HEK293 (cell line): ENCODE results near the gene UBAP1L.

Experiments
- CTCF ChIA-PET: fragments of 350-600 bp; formaldehyde crosslinking; extraction: SDS; loops from one replicate; lab custom pipeline; 2021; ENCODE audit warnings: antibody characterized with exemption; lab: Yijun Ruan, JAX
- POLR2A ChIA-PET: fragments of 300-600 bp; formaldehyde crosslinking; extraction: SDS; loops from one replicate; lab custom pipeline; 2020; ENCODE audit warnings: antibody characterized with exemption, inconsistent platforms; lab: Yijun Ruan, JAX
- H3K27ac ChIP-seq: fragments of 200-500 bp; sonication (Bioruptor generic); 2 replicates; pipeline ENCODE4 v1.5.1; 2014; ENCODE audit warnings: low read depth, low read length, control low read depth, inconsistent platforms; ENCODE audit errors: extremely low read depth
- H3K36me3 ChIP-seq, 2 experiments: fragments of 200-500 bp in 1 of 2; sonication (Bioruptor generic) in 1 of 2; 1 replicate in 1 of 2; 2 replicates in 1 of 2; pipeline ENCODE4 v1.5.1; 2014 to 2017; ENCODE audit warnings: inconsistent platforms in 2 of 2, low read length in 2 of 2; ENCODE audit not compliant: control insufficient read depth in 2 of 2, insufficient read depth in 1 of 2
- H3K4me1 ChIP-seq: fragments of 200-500 bp; sonication (Bioruptor generic); 2 replicates; pipeline ENCODE4 v1.5.1; 2014; ENCODE audit warnings: mild to moderate bottlenecking, low read length, inconsistent platforms; ENCODE audit not compliant: control insufficient read depth, insufficient read depth
- H3K4me3 ChIP-seq: 2 replicates; pipeline ENCODE4 v1.5.1; 2011; ENCODE audit warnings: low read depth, mild to moderate bottlenecking, control low read depth, low read length, moderate library complexity
- H3K9me3 ChIP-seq: fragments of 200-500 bp; sonication (Bioruptor generic); 2 replicates; pipeline ENCODE4 v1.5.1; 2014; ENCODE audit warnings: low read depth, low read length, inconsistent platforms; ENCODE audit not compliant: control insufficient read depth, insufficient read depth
- GLIS1 ChIP-seq: fragments of 450-650 bp; formaldehyde crosslinking; IDR thresholded peaks from 2 replicates; pipeline ENCODE4 v1.5.1; 2016; ENCODE audit warnings: missing biosample characterization, missing genetic modification characterization
- IKZF3 ChIP-seq: fragments of 450-650 bp; IDR thresholded peaks from 2 replicates; pipeline ENCODE4 v1.5.0; 2018; ENCODE audit warnings: missing biosample characterization, mild to moderate bottlenecking, missing genetic modification characterization, moderate library complexity
- KLF8 ChIP-seq: fragments of 450-650 bp; formaldehyde crosslinking; IDR thresholded peaks from 2 replicates; pipeline ENCODE4 v1.5.1; 2016; ENCODE audit warnings: missing biosample characterization, missing genetic modification characterization
- KLF9 ChIP-seq: fragments of 450-650 bp; formaldehyde crosslinking; IDR thresholded peaks from 2 replicates; pipeline ENCODE4 v1.5.1; 2016; ENCODE audit warnings: missing biosample characterization, missing genetic modification characterization, low read depth
- MEIS1 ChIP-seq: sonication (generic); formaldehyde crosslinking; IDR thresholded peaks from 2 replicates; pipeline ENCODE4 v1.8.1; 2022; ENCODE audit warnings: missing genetic modification reagents, mild to moderate bottlenecking, borderline replicate concordance
- SP2 ChIP-seq: fragments of 450-650 bp; formaldehyde crosslinking; IDR thresholded peaks from 2 replicates; pipeline ENCODE4 v1.5.1; 2016; ENCODE audit warnings: missing biosample characterization, missing genetic modification characterization
- SP7 ChIP-seq: fragments of 450-650 bp; formaldehyde crosslinking; IDR thresholded peaks from 2 replicates; pipeline ENCODE4 v1.5.1; 2016; ENCODE audit warnings: missing biosample characterization, missing genetic modification characterization
- ZFP3 ChIP-seq: fragments of 450-650 bp; formaldehyde crosslinking; IDR thresholded peaks from 2 replicates; pipeline ENCODE4 v1.5.1; 2016; ENCODE audit warnings: low read depth, missing biosample characterization, missing genetic modification characterization
- ZIC2 ChIP-seq: fragments of 450-650 bp; formaldehyde crosslinking; IDR thresholded peaks from 2 replicates; pipeline ENCODE4 v1.5.1; 2016; ENCODE audit warnings: missing biosample characterization, missing genetic modification characterization
- ZNF140 ChIP-seq: fragments of 450-650 bp; formaldehyde crosslinking; IDR thresholded peaks from 2 replicates; pipeline ENCODE4 v1.5.1; 2016; ENCODE audit warnings: missing biosample characterization, missing genetic modification characterization
- ZNF169 ChIP-seq: fragments of 450-650 bp; formaldehyde crosslinking; IDR thresholded peaks from 2 replicates; pipeline ENCODE4 v1.5.1; 2016; ENCODE audit warnings: missing biosample characterization, missing genetic modification characterization
- ZNF175 ChIP-seq: fragments of 450-650 bp; formaldehyde crosslinking; IDR thresholded peaks from 2 replicates; pipeline ENCODE4 v1.5.1; 2016; ENCODE audit warnings: missing biosample characterization, missing genetic modification characterization
- ZNF221 ChIP-seq: fragments of 450-650 bp; formaldehyde crosslinking; IDR thresholded peaks from 2 replicates; pipeline ENCODE4 v1.5.1; 2017; ENCODE audit warnings: missing biosample characterization, missing genetic modification characterization, borderline replicate concordance
- ZNF248 ChIP-seq: fragments of 450-650 bp; formaldehyde crosslinking; IDR thresholded peaks from 2 replicates; pipeline ENCODE4 v1.5.1; 2017; ENCODE audit warnings: missing biosample characterization, missing genetic modification characterization
- ZNF335 ChIP-seq: fragments of 450-650 bp; formaldehyde crosslinking; conservative IDR thresholded peaks from 2 replicates; pipeline ENCODE4 v1.5.1; 2016; ENCODE audit warnings: missing biosample characterization, missing genetic modification characterization
- ZNF37A ChIP-seq: fragments of 450-650 bp; IDR thresholded peaks from 2 replicates; pipeline ENCODE4 v1.5.1; 2018; ENCODE audit warnings: missing biosample characterization, missing genetic modification characterization
- ZNF600 ChIP-seq: fragments of 450-650 bp; formaldehyde crosslinking; IDR thresholded peaks from 2 replicates; pipeline ENCODE4 v1.5.1; 2016; ENCODE audit warnings: missing biosample characterization, missing genetic modification characterization
- ZNF610 ChIP-seq: fragments of 450-650 bp; formaldehyde crosslinking; IDR thresholded peaks from 2 replicates; pipeline ENCODE4 v1.5.1; 2016; ENCODE audit warnings: missing biosample characterization, missing genetic modification characterization, borderline replicate concordance
- ZNF623 ChIP-seq: fragments of 450-650 bp; formaldehyde crosslinking; IDR thresholded peaks from 2 replicates; pipeline ENCODE4 v1.5.1; 2016; ENCODE audit warnings: missing biosample characterization, missing genetic modification characterization
- ZNF777 ChIP-seq: fragments of 450-650 bp; formaldehyde crosslinking; IDR thresholded peaks from 2 replicates; pipeline ENCODE4 v1.5.1; 2017; ENCODE audit warnings: missing biosample characterization, missing genetic modification characterization, borderline replicate concordance
- ZNF791 ChIP-seq: fragments of 450-650 bp; formaldehyde crosslinking; IDR thresholded peaks from 2 replicates; pipeline ENCODE4 v1.5.1; 2016; ENCODE audit warnings: missing biosample characterization, missing genetic modification characterization
- ZSCAN30 ChIP-seq: fragments of 450-650 bp; IDR thresholded peaks from 2 replicates; pipeline ENCODE4 v1.5.1; 2018; ENCODE audit warnings: missing biosample characterization, mild to moderate bottlenecking, missing genetic modification characterization, moderate library complexity
- TF ChIP-seq, protein P1 (sequence below): fragments of 450-650 bp; formaldehyde crosslinking; IDR thresholded peaks from 2 replicates; pipeline ENCODE4 v1.5.1; 2016; ENCODE audit warnings: missing biosample characterization, missing genetic modification characterization, borderline replicate concordance
- TF ChIP-seq, protein P2 (sequence below): fragments of 450-650 bp; formaldehyde crosslinking; IDR thresholded peaks from 2 replicates; pipeline ENCODE4 v1.5.1; 2017; ENCODE audit warnings: missing biosample characterization, mild to moderate bottlenecking, missing genetic modification characterization, moderate library complexity
- TF ChIP-seq, protein P3 (sequence below): fragments of 450-650 bp; formaldehyde crosslinking; IDR thresholded peaks from 2 replicates; pipeline ENCODE4 v1.5.1; 2017; ENCODE audit warnings: missing biosample characterization, missing genetic modification characterization
- TF ChIP-seq, protein P4 (sequence below): fragments of 450-650 bp; IDR thresholded peaks from 2 replicates; pipeline ENCODE4 v1.5.1; 2018; ENCODE audit warnings: missing biosample characterization, mild to moderate bottlenecking, missing genetic modification characterization

Gene UBAP1L

DNA sequence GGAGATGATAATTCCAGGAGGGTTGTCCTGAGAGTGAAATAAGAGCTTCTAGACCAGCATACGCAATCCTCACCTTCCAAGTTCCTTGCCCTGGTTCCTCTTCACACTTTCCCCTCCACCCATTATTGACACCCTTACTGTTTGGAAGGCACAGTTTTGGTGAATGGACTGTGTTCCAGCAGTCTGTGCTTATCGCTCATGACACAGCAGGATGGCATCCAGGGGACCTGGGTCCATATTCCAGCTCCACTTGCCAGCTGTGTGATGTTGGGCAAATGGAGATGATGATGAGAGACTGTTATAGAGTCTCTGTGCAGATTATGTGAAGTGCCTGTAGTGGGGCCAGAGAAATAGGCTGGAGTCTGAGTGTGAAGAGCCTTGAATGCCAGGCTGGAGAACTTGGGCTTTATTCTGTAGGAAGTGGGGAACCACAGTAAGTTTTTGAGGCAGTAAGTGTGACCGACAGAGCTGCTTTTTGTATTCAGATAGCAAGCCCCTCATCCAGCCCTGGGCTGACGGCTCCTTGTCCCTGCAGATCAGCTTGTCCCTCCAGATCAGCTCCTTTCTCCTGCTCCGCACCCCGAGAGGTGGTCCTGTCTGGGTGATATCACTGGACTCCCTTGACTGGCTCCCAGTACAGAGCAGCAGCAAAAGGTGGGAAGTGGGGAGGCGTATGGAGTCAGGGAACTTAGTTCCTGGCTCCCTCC, 30.3 kb downstream of the UBAP1L start (continued):
- no peak for TF ChIP-seq ZNF169 (tag by site-specific recombination)
- TF ChIP-seq MEIS1 (CRISPR knock-in tag) = no peak
- TF ChIP-seq ZNF623 = no peak
- TF ChIP-seq SP7 (tag by site-specific recombination) = no peak
- TF ChIP-seq, protein P1, sequence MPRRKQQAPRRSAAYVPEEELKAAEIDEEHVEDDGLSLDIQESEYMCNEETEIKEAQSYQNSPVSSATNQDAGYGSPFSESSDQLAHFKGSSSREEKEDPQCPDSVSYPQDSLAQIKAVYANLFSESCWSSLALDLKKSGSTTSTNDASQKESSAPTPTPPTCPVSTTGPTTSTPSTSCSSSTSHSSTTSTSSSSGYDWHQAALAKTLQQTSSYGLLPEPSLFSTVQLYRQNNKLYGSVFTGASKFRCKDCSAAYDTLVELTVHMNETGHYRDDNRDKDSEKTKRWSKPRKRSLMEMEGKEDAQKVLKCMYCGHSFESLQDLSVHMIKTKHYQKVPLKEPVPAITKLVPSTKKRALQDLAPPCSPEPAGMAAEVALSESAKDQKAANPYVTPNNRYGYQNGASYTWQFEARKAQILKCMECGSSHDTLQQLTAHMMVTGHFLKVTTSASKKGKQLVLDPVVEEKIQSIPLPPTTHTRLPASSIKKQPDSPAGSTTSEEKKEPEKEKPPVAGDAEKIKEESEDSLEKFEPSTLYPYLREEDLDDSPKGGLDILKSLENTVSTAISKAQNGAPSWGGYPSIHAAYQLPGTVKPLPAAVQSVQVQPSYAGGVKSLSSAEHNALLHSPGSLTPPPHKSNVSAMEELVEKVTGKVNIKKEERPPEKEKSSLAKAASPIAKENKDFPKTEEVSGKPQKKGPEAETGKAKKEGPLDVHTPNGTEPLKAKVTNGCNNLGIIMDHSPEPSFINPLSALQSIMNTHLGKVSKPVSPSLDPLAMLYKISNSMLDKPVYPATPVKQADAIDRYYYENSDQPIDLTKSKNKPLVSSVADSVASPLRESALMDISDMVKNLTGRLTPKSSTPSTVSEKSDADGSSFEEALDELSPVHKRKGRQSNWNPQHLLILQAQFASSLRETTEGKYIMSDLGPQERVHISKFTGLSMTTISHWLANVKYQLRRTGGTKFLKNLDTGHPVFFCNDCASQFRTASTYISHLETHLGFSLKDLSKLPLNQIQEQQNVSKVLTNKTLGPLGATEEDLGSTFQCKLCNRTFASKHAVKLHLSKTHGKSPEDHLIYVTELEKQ = no peak
- TF ChIP-seq, protein P2, sequence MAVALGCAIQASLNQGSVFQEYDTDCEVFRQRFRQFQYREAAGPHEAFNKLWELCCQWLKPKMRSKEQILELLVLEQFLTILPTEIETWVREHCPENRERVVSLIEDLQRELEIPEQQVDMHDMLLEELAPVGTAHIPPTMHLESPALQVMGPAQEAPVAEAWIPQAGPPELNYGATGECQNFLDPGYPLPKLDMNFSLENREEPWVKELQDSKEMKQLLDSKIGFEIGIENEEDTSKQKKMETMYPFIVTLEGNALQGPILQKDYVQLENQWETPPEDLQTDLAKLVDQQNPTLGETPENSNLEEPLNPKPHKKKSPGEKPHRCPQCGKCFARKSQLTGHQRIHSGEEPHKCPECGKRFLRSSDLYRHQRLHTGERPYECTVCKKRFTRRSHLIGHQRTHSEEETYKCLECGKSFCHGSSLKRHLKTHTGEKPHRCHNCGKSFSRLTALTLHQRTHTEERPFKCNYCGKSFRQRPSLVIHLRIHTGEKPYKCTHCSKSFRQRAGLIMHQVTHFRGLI (tag by site-specific recombination) = no peak
- TF ChIP-seq, protein P3, sequence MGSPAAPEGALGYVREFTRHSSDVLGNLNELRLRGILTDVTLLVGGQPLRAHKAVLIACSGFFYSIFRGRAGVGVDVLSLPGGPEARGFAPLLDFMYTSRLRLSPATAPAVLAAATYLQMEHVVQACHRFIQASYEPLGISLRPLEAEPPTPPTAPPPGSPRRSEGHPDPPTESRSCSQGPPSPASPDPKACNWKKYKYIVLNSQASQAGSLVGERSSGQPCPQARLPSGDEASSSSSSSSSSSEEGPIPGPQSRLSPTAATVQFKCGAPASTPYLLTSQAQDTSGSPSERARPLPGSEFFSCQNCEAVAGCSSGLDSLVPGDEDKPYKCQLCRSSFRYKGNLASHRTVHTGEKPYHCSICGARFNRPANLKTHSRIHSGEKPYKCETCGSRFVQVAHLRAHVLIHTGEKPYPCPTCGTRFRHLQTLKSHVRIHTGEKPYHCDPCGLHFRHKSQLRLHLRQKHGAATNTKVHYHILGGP (tag by site-specific recombination) = no peak
- no peak for TF ChIP-seq SP2 (tag by site-specific recombination)
- TF ChIP-seq ZNF610 (tag by site-specific recombination) = no peak
- TF ChIP-seq ZNF248 (tag by site-specific recombination) = no peak
- TF ChIP-seq ZNF777 (tag by site-specific recombination) = no peak
- TF ChIP-seq ZNF791 (tag by site-specific recombination) = no peak
- TF ChIP-seq, all 188 proteins: peak for 0

DNA sequence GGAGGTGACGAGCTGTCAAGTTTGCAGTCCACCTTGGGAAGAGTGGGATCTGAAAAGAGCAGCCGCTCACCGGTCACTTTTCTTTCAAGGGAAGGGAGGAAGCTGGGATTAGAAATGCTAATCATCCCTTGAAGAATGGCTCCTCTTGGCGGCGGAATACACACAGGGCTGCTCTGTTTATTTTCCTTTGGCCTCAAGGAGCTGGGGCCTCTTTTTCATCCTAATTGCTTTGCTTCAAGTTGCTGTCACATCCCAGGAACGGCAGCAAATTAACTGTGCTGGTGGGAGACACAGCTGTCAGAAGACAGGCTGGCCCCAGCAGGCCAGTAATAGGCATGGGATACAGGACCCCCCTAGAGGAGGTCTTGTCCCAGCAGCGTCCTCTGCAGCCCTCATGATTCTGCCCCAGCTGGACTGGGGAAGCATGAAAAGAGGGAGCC, 31.7 kb downstream of the UBAP1L start:
- Histone ChIP-seq H3K4me1 (peaks cover 9% of the 10 kb centered on the region), H3K9me3 (no peaks in the 10 kb centered on the region), H3K4me3 (no peak overlapping the region), H3K36me3 (no peaks in the 10 kb centered on the region), H3K27ac (no peak overlapping the region)
- CTCF ChIA-PET = interaction anchor here (0.7 to 8.2 kb wide), 12 partner anchors 12 to 355 kb away, joined by 3 to 94 read pairs (median 4); no protein-coding TSS in a partner anchor
- POLR2A ChIA-PET = no interaction called here
- TF ChIP-seq ZSCAN30 (tag by site-specific recombination) = peak; percentile 51; the same call in 1 of the 2 replicates
- no peak for TF ChIP-seq ZNF37A
- TF ChIP-seq ZNF175 = no peak
- TF ChIP-seq ZIC2 (tag by site-specific recombination) = peak; percentile 79
- TF ChIP-seq, protein P4, sequence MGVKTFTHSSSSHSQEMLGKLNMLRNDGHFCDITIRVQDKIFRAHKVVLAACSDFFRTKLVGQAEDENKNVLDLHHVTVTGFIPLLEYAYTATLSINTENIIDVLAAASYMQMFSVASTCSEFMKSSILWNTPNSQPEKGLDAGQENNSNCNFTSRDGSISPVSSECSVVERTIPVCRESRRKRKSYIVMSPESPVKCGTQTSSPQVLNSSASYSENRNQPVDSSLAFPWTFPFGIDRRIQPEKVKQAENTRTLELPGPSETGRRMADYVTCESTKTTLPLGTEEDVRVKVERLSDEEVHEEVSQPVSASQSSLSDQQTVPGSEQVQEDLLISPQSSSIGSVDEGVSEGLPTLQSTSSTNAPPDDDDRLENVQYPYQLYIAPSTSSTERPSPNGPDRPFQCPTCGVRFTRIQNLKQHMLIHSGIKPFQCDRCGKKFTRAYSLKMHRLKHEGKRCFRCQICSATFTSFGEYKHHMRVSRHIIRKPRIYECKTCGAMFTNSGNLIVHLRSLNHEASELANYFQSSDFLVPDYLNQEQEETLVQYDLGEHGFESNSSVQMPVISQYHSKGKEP (tag by site-specific recombination) = no peak
- no peak for TF ChIP-seq ZFP3 (tag by site-specific recombination)
- TF ChIP-seq KLF9 (tag by site-specific recombination) = no peak
- no peak for TF ChIP-seq MEIS1 (CRISPR knock-in tag)
- peak; percentile 47 for TF ChIP-seq IKZF3 (tag by site-specific recombination)
- TF ChIP-seq SP7 (tag by site-specific recombination) = no peak
- TF ChIP-seq, protein P2 (tag by site-specific recombination) = no peak
- no peak for TF ChIP-seq ZNF600 (tag by site-specific recombination)
- no peak for TF ChIP-seq ZNF221 (tag by site-specific recombination)
- TF ChIP-seq GLIS1 (tag by site-specific recombination) = peak; percentile 67
- TF ChIP-seq ZNF140 (tag by site-specific recombination) = no peak
- no peak for TF ChIP-seq KLF8 (tag by site-specific recombination)
- peak; percentile 19; the same call in 1 of the 2 replicates for TF ChIP-seq ZNF335
